Measurements from ENCODE around the gene NDUFA13.
A peak's percentile ranks its signal among the peaks of the same experiment; 100 is the strongest.

The NDUFA13 gene

DNA sequence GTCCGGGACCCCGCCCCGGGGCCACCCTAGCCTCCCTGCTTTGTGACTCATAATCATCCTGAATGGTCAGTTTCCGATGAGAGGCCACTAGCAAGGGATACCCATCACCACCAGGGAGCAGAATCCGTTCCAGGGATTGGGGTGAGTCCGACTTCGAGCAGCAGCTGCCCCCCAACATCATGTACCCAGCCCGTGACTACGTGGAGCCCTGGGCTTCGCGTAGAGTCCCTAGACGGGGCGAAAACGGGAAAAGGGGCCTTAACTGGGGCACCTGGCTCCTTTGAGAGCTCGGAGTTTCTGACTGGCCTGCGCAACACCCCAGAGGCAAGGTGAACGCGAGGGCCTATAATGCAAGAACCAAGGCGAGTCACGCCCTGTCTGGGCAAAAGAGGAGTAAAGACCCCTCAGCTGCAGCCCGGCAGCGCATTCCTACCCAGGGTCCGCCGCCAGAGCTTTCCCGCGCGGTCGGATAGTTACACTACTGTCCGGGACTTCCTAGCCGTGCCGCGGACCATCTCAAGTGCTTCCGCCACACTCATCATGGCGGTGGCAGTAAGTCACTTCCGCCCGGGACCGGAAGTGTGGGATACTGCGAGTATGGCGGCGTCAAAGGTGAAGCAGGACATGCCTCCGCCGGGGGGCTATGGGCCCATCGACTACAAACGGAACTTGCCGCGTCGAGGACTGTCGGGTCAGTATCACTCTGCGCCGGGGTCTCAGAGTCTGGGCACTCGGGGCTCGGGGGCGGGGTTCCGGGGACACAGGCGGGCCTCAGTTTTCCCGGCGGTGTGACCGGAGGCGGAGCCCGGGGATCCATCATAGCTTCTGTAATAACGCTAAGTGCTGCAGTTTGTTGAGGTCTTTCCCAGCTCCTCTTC lies at the start of gene NDUFA13:
Gene NDUFA13 (plus strand): TSS at position 584 of the 878 bp plus-strand sequence. CDS start 14 bp downstream, at position 598.
- H3K27me3 ChIP-seq (ENCODE audit: insufficient read depth, low read length), result no peaks in the 10 kb centered on the region
- H3K9me3 ChIP-seq (ENCODE audit: low read length), result no peaks in the 10 kb centered on the region
- peak within 1 kb of the TSS; percentile 94 for H3K9ac ChIP-seq (ENCODE audit: low read length)
- peak within 1 kb of the TSS; percentile 95 for H3K4me3 ChIP-seq (ENCODE audit: low read depth, low read length, poor library complexity, severe bottlenecking)
- H3K79me2 ChIP-seq (ENCODE audit: insufficient read depth, low read length), result peaks cover 41% of the 10 kb centered on the region
- H2AFZ ChIP-seq (ENCODE audit: low read length), result no peak within 1 kb of the TSS
- no peaks in the 10 kb centered on the region for H4K20me1 ChIP-seq (ENCODE audit: insufficient read depth, low read length)
- H3K4me1 ChIP-seq (ENCODE audit: insufficient read depth, low read length, severe bottlenecking), result peaks cover 37% of the 10 kb centered on the region
- H3F3A ChIP-seq (ENCODE audit: insufficient read depth, low read length), result no peaks in the 10 kb centered on the region
- H3K27ac ChIP-seq (ENCODE audit: low read depth, low read length, poor library complexity, severe bottlenecking), result peak within 1 kb of the TSS; percentile 73
- peak within 1 kb of the TSS; percentile 87 for H3K4me2 ChIP-seq (ENCODE audit: low read length)
- peaks cover 23% of the 10 kb centered on the region for H3K36me3 ChIP-seq (ENCODE audit: insufficient read depth, low read length)
- no peaks in the 10 kb centered on the region for H3K9me2 ChIP-seq (ENCODE audit: low read depth, low read length)
- no peak for TF ChIP-seq EZH2 (IDR thresholded peaks at IDR 0.05; ENCODE audit: borderline replicate concordance, low read length)
- TF ChIP-seq, protein P1, sequence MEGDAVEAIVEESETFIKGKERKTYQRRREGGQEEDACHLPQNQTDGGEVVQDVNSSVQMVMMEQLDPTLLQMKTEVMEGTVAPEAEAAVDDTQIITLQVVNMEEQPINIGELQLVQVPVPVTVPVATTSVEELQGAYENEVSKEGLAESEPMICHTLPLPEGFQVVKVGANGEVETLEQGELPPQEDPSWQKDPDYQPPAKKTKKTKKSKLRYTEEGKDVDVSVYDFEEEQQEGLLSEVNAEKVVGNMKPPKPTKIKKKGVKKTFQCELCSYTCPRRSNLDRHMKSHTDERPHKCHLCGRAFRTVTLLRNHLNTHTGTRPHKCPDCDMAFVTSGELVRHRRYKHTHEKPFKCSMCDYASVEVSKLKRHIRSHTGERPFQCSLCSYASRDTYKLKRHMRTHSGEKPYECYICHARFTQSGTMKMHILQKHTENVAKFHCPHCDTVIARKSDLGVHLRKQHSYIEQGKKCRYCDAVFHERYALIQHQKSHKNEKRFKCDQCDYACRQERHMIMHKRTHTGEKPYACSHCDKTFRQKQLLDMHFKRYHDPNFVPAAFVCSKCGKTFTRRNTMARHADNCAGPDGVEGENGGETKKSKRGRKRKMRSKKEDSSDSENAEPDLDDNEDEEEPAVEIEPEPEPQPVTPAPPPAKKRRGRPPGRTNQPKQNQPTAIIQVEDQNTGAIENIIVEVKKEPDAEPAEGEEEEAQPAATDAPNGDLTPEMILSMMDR (IDR thresholded peaks at IDR 0.05; ENCODE audit: low read length), result no peak

DNA sequence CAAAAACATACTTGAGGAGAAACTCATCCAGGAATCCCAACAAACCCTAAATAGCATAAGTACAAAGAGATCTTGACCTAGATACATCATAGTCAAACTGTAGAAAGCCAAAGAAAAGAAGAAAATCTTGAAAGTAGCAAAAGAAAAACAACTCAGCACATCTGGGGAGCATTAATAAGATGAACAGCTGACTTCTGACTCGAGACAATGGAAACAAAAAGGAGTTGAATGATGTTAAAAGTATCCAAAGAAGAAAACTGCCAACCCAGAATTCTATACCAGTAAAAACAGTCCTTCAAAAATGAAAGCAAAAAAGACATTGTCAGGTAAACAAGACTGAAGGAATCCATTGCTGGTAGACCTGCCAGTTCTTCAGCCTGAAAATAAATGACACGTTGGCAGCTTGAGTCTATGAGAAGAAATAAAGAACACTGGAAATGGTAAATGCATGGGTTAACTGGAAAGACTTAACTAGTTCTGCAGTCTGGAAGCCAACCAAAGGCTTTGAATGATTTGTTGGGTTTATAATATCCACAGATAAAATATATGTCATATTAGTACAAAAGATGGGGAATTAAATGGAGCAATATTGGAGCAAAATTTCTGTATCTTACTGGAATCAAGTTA lies 47.5 kb upstream of the NDUFA13 start:
- Histone ChIP-seq H3K27ac (ENCODE audit: low read depth, low read length, poor library complexity, severe bottlenecking) (no peak overlapping the region), H3K27me3 (ENCODE audit: insufficient read depth, low read length) (no peaks in the 10 kb centered on the region), H4K20me1 (ENCODE audit: insufficient read depth, low read length) (no peaks in the 10 kb centered on the region), H3K79me2 (ENCODE audit: insufficient read depth, low read length) (peaks cover 23% of the 10 kb centered on the region), H3K9me2 (ENCODE audit: low read depth, low read length) (no peaks in the 10 kb centered on the region), H3K9ac (ENCODE audit: low read length) (no peak overlapping the region), H3K36me3 (ENCODE audit: insufficient read depth, low read length) (peaks cover 78% of the 10 kb centered on the region), H2AFZ (ENCODE audit: low read length) (no peak overlapping the region), H3K9me3 (ENCODE audit: low read length) (peaks cover 21% of the 10 kb centered on the region), H3K4me3 (ENCODE audit: low read depth, low read length, poor library complexity, severe bottlenecking) (no peak overlapping the region), H3K4me2 (ENCODE audit: low read length) (no peak overlapping the region), H3F3A (ENCODE audit: insufficient read depth, low read length) (no peaks in the 10 kb centered on the region), H3K4me1 (ENCODE audit: insufficient read depth, low read length, severe bottlenecking) (peaks cover 29% of the 10 kb centered on the region)
- TF ChIP-seq, protein P1 (IDR thresholded peaks at IDR 0.05; ENCODE audit: low read length), result no peak
- no peak for TF ChIP-seq EZH2 (IDR thresholded peaks at IDR 0.05; ENCODE audit: borderline replicate concordance, low read length)

DNA sequence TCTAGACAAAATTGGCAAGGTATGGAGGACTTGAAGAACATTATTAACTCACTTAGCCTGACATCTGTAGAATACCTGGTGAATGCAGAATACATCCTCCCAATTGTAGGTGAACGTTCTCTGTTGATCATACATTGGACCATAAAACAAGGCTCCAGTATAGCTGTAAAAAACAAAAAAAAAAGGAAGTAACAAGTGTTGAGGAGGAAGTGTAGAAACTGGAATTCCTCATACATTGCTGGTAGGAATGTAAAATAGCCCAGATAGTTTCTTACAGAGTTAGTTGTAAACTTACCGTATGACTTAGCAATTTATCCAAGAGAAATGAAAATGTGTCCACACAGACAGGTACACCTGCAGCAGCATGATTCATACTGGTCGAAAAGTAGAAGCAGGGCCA lies 45.4 kb upstream of the NDUFA13 start:
- TF ChIP-seq EZH2 (IDR thresholded peaks at IDR 0.05; ENCODE audit: borderline replicate concordance, low read length), result no peak
- TF ChIP-seq, protein P1 (IDR thresholded peaks at IDR 0.05; ENCODE audit: low read length), result no peak
- H2AFZ ChIP-seq (ENCODE audit: low read length), result no peak overlapping the region
- H3K4me1 ChIP-seq (ENCODE audit: insufficient read depth, low read length, severe bottlenecking), result peaks cover 44% of the 10 kb centered on the region
- H3K36me3 ChIP-seq (ENCODE audit: insufficient read depth, low read length), result peaks cover 74% of the 10 kb centered on the region
- no peaks in the 10 kb centered on the region for H3K9me2 ChIP-seq (ENCODE audit: low read depth, low read length)
- H3K4me3 ChIP-seq (ENCODE audit: low read depth, low read length, poor library complexity, severe bottlenecking), result no peak overlapping the region
- no peak overlapping the region for H3K4me2 ChIP-seq (ENCODE audit: low read length)
- H3K27me3 ChIP-seq (ENCODE audit: insufficient read depth, low read length), result no peaks in the 10 kb centered on the region
- H3K9ac ChIP-seq (ENCODE audit: low read length), result no peak overlapping the region
- H3K79me2 ChIP-seq (ENCODE audit: insufficient read depth, low read length), result peaks cover 23% of the 10 kb centered on the region
- H4K20me1 ChIP-seq (ENCODE audit: insufficient read depth, low read length), result no peaks in the 10 kb centered on the region
- H3K9me3 ChIP-seq (ENCODE audit: low read length), result peaks cover 21% of the 10 kb centered on the region
- H3F3A ChIP-seq (ENCODE audit: insufficient read depth, low read length), result no peaks in the 10 kb centered on the region
- peak overlapping the region; percentile 82 for H3K27ac ChIP-seq (ENCODE audit: low read depth, low read length, poor library complexity, severe bottlenecking)
